ENCODE measurements around the gene CAPG.
"Not testable (repeated sequence)": the region's sequence is repeated elsewhere in the genome, so short reads cannot be mapped to it uniquely, and the experiment has no call there.

Gene CAPG

DNA sequence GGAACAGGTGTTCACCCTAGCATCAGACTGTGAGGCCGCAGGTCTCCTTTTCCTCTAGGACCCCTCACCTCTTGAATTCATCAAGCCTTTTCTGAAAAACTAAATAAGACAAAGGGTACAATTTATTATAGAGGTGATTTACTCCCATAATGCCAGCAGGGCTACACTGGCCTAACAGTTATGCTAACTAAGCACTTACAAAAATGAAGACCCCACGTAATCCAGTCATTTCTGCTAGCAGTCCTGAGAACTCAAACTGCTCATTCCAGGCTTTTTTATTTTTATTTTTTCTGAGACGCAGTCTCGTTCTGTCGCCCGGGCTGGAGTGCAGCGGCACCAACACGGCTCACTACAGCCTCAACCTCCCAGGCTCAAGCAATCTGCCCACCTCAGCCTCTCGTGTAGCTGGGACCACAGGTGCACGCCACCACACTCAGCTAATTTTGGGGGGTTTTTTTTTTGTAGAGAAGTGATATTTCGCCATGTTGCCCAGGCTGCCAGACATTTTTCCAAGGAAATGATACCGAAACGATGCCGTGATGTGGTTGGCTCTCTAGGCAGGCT lies 14.2 kb downstream of the CAPG start:
- DNase-seq: no peak

DNA sequence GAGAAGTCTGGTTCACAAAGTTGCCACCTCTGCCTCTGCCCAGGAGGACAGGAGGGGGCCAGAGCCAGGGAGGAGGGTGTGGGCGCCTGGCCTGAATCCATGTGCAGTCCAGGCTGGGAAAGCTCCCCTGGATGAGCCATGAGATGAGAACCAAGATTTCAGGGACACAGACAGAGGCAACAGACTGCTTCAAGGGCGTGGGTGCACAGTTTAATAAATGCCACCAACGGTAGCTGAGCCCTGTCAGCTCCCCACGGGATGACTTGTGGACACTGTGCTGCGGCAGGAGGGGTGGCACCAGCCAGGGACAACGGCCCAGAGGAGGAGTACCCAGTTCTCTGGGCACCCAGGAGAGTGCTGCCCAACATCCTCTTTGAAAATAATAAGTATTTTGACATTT lies 15.2 kb downstream of the CAPG start:
- DNase-seq: no peak

DNA sequence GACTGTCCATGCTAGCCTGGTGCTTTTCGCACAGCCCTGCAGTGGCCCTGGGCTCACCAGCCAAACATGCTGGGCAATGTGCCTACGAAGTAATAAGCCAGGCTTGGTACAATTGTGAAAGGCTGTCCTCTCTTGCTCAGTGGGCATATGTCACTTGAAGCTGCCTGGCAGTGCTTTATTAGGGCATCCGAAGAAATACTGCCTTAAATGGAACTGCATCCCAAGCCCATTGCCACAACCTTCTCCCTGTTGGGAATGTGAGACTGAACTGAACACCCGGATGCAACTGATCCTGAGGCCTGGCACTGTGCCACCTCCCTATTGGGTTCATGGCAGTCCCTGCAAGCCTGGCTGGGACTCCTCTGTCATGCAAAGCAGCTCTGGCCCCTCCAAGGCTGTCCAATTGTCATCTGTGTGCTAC lies 15.9 kb downstream of the CAPG start:
- no peak for DNase-seq

DNA sequence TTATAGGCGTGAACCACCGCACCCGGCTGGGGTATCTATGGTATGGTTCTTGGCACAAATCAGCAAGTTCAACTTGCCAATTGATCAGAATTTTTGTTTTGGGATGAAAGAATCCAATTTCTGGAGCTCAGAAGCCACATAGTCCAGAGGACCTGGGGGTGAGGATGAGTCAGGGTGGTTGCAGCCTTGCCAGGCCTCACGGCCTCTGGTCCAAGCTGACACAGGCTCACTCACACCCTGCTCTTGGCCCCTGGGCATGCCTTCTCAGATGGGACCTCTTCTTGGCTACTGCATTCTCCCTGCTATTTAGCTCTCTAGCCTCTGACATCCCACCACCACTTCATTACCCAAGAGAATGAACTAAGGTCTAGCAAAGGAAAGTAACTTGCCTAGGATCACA lies 16.3 kb downstream of the CAPG start:
- no peak for DNase-seq

DNA sequence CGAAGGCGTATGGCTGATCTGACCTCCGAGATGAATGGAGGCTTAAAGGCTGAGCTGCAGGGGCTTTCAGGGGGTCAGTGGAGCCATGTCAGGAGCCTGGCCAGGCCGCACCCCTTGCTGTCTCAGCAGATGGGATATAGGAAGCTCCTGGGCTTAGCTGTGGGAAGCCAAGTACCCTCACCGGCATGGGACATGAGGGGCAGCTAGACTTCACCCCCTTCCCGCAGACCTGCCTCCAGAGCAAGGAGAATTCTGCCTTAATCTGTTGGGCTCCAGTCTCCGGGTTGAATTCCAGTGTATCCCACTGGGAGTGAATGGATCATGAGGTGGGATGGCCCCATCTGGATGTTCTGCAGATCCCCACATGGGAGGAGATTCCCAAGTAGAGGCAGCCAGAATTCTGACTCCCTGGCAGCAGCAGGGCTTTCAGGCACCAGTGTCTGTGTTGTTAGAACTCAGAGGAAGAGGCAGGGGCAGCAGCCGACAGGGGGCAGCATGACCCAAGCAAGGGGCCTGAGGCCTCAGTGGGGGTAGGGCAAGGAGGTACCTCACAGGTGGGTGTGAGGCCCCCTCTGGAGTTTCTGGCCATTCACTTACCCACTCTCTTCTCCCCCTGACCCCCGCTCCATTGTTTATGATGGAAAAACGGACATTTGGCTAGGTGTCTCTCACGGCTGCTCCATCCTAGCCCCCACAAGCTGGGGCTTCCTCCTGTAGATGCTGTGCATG lies 19.1 kb downstream of the CAPG start:
- DNase-seq: peak; percentile 25

DNA sequence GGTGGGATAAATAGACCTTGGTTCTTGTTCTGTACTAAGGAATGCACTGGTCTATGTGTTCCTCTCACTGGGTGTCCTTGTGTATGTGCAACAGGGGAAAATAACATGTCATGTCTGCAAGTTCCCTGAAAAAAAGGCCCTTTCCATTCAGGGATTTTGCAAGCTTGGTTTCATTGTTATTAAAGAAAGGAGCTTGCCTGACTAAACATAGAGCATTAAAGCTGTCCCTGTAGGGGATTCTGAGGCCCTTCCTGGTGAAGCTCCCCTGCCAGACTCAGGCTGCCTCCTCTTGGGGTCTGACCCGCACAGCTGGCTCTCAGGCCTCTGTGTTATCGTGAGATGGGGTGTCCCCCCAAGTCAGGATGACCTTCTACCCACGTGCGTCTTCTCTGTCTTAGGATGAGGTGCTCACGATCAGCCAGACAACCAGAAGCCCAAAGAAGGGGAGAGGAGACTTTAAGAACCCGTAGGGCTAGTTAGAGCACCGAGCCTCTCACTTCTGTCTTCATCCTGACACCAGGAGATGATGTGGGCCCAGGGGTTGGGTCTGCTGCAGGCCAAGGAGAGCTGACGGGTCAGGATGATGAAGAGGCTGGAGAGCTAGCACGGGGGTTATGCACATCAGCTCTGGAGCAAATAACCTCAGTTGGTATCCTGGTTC lies 21.2 kb downstream of the CAPG start:
- DNase-seq: no peak

DNA sequence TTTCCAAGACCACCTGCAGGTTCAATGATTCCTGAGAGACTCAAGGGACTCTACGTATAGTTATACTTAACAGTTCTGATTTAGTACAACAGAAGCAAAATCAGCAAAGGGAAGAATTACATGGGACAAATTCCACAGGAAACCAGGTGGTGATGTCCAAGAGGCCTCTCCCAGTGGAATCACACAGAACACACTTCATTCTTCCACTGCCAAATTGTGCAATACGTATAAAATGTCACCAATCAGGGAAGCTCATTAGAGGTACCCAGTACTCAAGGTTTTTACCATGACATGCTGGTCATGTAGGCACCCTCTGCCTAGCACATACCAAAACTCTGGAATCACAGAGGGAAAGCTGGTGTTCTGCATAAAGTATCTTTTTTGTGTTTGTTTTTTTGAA lies 22.4 kb downstream of the CAPG start:
- DNase-seq: no peak

DNA sequence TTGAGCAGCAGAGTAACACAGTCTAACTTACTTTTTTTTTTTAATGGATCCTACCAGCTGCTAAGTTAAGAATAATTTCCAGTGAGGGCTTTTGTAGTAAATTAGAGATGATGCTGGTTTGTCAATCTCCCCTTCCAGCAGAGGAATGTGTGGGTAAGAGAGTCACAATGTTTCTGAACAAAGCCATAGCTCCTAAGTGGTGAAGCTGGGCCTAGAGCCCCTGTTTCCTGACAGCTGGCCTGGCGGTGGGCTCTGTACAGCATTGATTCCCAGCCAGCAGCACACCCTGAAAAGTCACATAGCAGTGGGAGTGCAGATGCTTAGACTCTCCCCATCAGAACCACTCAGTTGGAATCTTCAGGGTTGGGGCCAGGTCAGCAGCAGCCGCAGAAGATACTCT lies 24.4 kb downstream of the CAPG start:
- no peak for DNase-seq

DNA sequence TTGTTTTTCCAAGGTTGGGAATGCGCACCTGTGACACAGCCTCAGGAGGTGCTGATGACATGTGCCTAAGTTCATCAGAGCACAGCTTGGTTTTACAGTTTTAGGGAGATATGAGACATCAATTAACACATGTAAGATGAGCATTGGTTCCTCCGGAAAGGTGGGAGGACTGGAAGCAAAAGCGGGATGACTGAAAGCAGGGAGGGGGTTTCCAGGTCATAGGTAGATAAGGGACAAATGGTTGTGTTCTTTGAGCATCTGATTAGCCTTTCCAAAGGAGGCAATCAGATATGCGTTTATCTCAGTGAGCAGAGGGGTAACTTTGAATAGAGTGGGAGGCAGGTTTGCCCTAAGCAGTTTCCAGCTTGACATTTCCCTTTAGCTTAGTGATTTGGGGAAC lies 26.3 kb downstream of the CAPG start:
- DNase-seq: no peak

DNA sequence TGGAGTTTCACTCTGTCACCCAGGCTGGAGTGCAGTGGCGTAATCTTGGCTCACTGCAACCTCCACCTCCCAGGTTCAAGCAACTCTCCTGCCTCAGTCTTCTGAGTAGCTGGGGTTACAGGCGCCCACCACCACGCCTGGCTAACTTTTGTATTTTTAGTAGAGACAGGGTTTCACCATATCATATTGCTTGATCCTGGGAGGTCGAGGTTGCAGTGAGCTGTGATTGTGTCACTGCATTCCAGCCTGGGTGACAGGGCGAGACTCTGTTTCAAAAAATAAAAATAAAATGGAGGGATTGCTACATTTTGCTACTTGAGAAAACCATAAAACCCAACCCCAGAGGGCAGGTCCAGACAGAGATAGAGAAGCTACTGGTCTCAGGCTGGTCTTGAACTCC lies 27.0 kb downstream of the CAPG start:
- DNase-seq: peak; percentile 19

DNA sequence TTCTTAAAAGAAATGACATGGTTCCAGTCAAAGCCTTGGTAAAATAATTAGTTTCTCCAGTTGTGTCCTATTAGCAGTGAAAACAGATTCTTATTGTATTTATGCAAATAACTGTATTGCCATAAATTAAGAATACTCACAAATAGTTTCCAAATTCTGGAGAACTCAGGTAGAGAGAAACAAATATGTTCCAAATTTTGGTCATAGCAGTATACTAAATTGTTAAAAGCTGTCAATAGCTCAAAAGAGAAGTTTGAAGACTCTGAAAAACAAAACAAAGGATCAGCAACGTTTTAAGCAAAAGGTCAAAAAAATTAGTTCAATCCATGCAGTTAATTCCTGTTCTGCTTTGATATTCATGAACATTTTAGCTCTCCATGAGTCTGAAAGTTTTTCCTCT lies 30.1 kb downstream of the CAPG start:
- no peak for DNase-seq

DNA sequence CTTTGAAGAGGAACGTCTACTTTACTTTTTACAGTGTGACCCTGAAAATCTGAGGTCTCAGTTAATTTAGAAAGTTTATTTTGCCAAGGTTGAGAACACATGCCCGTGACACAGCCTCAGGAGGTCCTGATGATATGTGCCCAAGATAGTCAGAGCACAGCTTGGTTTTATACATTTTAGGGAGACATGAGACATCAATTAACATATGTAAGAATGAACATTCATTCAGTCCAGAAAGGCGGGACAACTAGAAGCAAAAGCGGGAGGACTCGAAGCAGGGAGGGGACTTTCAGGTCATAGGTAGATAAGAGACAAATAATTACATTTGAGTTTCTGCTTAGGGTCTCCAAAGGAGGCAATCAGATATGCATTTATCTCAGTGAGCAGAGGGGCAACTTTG lies 31.9 kb downstream of the CAPG start:
- no peak for DNase-seq

DNA sequence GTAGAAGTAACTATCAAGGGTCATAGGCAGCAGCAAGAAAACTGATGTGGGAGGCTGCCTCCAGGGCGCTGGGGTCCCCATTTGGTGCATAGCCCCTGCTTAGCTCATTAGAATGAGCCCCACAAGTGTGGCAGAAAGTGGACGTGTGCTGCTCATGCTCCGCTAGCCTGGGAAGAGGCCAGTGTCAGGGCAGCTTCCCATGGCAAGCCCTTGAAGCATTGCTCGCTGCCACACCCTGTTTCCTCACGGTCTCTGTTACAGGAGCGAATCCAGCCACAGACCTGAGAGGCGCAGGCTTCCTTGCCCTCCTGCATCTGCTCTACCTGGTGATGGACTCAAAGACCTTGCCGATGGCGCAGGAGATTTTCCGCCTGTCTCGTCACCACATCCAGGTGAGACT lies 33.1 kb downstream of the CAPG start:
- no peak for DNase-seq

DNA sequence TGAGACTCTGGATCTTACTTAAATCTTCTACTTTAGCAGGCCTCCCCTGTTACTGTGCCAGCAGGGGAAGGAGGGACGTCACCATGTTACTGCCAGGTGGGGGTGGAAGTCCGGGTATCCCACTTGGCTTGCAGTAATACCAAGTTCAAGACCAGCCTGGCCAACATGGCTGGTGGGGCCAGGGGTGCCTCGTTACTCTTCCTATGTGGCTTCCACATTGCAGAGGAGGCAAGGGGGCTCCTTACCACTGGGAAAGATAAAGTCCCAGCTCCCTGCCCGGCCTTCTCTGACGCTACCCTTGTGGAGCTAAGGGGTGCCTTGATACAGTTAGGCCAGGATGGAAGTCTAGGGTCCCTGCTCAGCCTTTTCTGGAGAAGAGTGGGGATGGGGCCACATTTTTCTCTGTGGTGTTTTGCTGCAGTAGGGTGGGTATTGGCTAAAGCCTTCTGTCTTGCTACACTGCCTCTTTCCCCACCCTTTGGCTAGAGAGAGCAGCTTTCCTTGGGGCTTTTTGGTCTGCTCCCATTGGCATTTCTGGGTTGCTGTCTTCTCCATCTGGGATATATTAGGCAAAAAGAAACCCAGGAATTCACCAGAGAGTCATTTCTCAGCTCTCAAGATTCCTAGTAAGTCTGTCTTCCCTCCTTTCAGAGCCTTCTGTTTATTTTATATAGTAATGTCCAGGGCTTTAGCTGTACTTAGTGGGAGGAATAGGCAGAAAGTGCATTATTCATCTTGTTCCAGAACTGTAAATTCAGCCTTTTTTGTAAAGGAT lies 33.7 kb downstream of the CAPG start:
- peak; percentile 31 for DNase-seq

DNA sequence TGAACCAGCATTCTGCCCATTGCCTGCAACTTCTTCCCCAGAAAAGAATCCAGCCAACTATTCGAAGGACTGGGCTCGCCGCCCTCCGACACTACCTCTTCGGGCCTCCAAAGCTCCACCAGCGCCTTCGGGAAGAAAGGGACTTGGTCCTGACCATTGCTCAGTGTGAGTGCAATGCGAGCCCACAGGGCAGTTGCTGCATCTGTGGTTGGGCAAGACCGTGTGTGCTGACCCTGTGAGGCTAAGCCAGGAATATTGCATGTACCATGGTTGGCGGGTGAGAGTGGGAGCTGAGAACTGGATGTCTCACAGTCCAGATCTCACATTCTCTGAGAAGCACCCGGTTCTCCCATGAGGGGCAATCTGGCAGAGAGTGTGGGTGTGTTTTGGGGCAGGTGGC lies 39.1 kb downstream of the CAPG start:
- no peak for DNase-seq

DNA sequence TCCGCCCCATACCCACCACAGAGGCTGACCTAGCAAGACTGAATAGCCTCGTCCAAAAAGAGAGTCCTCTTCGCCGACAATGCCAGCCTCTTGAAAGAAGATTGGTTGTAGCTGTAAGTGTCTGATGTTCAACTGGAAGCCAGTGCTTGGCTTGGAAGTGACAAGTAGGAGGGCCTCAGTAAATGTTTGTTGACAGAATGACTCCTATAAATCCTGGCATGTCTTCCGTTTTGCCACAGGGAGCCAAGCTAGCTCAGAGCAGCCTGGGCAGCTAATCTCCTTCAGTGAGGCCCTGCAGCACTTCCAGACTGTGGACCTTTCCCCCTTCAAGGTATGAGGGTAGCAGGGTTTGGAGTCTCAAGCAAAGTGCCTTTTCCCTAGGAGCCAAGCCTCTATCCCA lies 40.7 kb downstream of the CAPG start:
- no peak for DNase-seq

DNA sequence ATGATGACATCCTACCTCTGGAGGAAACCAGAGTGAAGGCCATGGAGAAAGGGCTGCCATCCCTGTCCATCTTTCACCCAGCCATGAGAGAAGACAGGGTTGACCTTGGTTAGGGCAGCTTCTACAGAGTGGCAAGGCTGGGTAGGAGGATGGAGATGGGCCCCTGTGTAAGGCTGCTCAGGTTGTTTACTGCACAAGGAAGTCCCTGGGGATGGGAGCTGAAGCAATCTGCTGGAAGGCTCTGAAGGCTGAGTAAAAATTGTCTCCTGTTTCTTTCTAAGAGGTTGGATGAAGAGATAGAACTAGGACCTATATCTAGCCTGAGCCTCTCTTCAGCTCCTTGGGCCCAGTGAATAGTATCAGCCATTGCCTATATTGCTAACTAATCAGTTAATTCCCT lies 41.2 kb downstream of the CAPG start:
- no peak for DNase-seq

DNA sequence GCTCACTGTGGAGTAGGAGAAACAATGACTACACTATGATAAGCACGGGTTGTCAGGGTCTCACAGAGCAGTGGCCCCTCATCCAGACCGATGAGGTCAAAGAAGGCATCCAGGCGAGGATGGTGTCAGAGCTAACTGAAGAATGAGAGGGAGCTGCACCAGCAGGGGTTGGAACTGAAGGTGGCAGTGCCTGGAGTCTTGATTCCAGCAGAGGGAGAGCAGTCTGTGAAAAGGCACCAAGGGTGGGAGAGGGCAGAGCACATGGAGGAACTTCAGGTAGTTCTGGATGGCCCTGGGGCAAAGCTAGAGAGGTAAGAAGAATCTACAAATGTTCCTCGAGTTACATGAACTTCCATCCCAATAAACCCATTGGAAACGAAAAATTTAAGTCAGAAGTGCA lies 43.0 kb downstream of the CAPG start:
- no peak for DNase-seq

DNA sequence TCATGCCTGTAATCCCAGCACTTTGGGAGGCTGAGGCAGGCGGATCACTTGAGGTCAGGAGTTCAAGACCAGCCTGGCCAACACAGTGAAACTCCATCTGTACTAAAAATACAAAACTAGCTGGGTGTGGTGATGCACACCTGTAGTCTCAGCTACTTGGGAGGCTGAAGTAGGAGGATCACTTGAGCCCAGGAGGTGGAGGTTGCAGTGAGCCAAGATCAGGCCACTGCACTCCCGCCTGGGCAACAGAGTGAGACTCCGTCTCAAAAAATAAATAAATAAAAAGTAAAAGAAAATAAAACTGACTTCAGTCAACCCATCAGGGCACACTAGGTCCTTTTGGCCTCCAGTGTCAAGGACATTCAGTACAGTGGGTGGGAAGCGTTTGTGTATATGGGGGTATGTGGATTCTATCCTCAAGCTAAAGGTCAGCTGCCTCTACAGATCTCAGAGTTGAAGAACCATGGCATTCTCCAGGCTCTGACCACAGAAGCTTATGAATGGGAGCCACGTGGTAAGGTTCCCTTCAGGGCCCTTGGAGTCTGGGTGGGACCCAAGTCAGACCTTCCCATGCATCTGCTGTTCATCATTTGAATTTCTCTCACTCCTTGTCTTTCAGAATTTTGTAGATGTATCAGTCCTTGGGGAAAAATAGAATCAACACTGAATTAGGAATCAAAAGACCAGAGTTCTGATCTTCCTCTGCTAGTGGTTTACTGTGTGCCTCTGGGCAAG lies 47.3 kb downstream of the CAPG start:
- DNase-seq: not testable (repeated sequence)

DNA sequence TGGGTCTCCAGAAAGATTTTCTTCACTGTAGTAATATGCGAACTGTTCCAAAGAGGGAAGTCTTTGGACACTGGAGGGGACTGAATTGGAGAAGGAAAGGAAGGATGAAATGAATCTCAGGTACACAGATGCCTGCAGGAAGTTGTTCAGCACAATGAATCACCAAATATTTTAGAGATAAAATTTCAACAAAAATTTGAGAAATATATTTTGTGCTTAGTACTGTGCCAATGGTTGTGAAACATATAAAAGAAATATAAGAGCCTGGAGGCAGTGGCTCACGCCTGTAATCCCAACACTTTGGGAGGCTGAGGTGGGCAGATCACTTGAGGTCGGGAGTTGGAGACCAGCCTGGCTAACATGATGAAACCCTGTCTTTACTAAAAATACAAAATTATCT lies 52.4 kb downstream of the CAPG start:
- DNase-seq: no peak

DNA sequence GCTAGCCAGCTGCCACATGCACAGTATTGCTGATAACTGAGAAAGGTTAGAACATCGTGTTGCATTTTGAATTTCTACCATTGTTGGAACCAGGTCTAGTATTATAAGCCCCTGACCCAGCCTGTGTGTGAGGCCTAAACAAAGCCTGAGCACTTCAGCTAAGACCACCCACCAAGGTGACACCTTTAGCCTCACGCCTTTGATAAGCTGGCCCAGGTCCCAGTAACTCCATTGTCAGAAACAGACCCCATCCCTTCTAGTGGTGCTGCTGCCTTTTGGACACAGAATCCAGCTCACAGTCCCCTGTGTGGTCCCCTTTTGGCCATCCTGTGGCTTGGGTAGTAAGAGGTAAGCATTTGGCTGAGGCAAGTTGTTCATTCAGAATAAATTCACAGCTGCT lies 54.0 kb downstream of the CAPG start:
- DNase-seq: no peak

DNA sequence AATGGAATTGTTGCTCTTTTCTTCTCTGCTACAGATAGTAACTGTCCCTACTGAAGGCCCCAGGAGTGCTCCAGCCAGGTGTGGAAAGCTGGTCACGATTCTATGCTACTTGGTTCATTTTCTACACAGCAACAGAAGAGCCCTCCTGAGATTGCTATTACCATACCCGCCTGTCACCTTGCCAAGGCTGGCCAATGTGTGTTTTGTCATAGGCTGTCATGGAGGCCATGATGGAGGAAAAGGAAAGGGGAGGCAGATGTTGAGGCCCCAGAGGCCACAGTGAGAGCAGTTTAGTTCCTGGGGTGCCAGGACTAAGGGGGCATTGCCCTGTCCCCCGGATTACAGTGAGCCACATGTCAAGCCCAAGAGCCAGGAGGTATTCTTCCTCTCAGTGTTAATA lies 54.6 kb downstream of the CAPG start:
- DNase-seq: no peak

DNA sequence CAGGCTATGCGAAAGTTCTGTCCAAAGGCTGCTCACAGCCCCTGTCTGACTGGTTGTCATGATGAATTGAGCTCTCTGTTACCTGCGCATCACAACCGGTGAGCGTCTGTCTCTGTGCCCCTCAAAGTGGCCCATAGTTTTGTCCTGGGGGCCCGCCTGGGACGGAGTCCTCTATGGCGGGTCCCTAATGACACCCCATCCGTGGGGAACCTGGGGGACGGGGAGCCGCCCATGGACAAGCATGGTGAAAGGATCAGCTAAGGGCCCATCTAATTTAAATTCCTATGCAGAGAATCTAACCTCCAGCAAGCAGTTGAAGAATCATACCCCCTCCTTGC lies 55.1 kb downstream of the CAPG start:
- no peak for DNase-seq

Data from fibroblast of skin of right quadriceps (primary cell).